ENCODE data around the gene AMDHD2. TPM values are rescaled to one million over a fixed set of nuclear protein-coding genes. Genes with fewer than 3 reads are reported as not detected.

The AMDHD2 gene
- total and polyA plus RNA-seq, 2 experiments from 2014 or later: 15.2 to 31.9 TPM

GRCh38 chr16:2511128-2511800, 8.9 kb upstream of the AMDHD2 start:
- peak; percentile 70 for DNase-seq
- no peak overlapping the region for H3K27ac ChIP-seq

GRCh38 chr16:2511996-2512734, 8.0 kb upstream of the AMDHD2 start:
- WGBS, 2 experiments (ENCODE audit: low coverage in 1 of 2, low lambda C conversion rate in 2 of 2, missing lambda C conversion rate in 2 of 2): 87 to 88% methylated on average over 17 of the region's 17 CpGs
- Histone ChIP-seq H3K9me3 (ENCODE audit: low read depth) (no peaks in the 10 kb centered on the region), H3K9ac (no peak overlapping the region), H4K20me1 (ENCODE audit: insufficient read depth) (peaks cover 6% of the 10 kb centered on the region; the same call in 1 of the 2 replicates), H3K9me2 (ENCODE audit: insufficient read depth) (no peaks in the 10 kb centered on the region), H3K4me1 (ENCODE audit: insufficient read depth) (peaks cover 17% of the 10 kb centered on the region), H3K79me2 (ENCODE audit: insufficient read depth) (peaks cover 29% of the 10 kb centered on the region), H3K4me2 (ENCODE audit: unreplicated experiment) (no peak overlapping the region), H3K27me3 (replicated peaks; ENCODE audit: insufficient read depth) (no peaks in the 10 kb centered on the region), H3F3A (ENCODE audit: insufficient read depth) (peaks cover 12% of the 10 kb centered on the region; the same call in 1 of the 2 replicates), H3K27ac (no peak overlapping the region), H2AFZ (no peak overlapping the region), H3K36me3 (ENCODE audit: low read depth) (no peaks in the 10 kb centered on the region), H3K4me3 (no peak overlapping the region)
- DNase-seq: no peak
- in situ Hi-C loops (cut with MboI): no loop called here
- TF ChIP-seq EZH2phosphoT487 (IDR thresholded peaks at IDR 0.05; ENCODE audit: insufficient read depth, low read depth) (no peak), EZH2 (IDR thresholded peaks at IDR 0.05; ENCODE audit: insufficient read depth, poor library complexity, severe bottlenecking) (no peak)

More at GRCh38 chr16:2511128-2511800, 8.9 kb upstream of the AMDHD2 start:
- Histone ChIP-seq H3K36me3 (ENCODE audit: low read depth) (no peaks in the 10 kb centered on the region), H3K9me3 (ENCODE audit: low read depth) (no peaks in the 10 kb centered on the region), H3K9me2 (ENCODE audit: insufficient read depth) (no peaks in the 10 kb centered on the region), H3F3A (ENCODE audit: insufficient read depth) (peaks cover 12% of the 10 kb centered on the region; the same call in 1 of the 2 replicates), H3K4me2 (ENCODE audit: unreplicated experiment) (peak overlapping the region; percentile 58), H3K4me1 (ENCODE audit: insufficient read depth) (peaks cover 9% of the 10 kb centered on the region), H3K27me3 (replicated peaks; ENCODE audit: insufficient read depth) (no peaks in the 10 kb centered on the region), H3K79me2 (ENCODE audit: insufficient read depth) (peaks cover 20% of the 10 kb centered on the region), H2AFZ (peak overlapping the region; percentile 73), H3K4me3 (peak overlapping the region; percentile 56), H3K9ac (peak overlapping the region; percentile 78), H4K20me1 (ENCODE audit: insufficient read depth) (peaks cover 3% of the 10 kb centered on the region; the same call in 1 of the 2 replicates)
- TF ChIP-seq EZH2phosphoT487 (IDR thresholded peaks at IDR 0.05; ENCODE audit: insufficient read depth, low read depth) (no peak), EZH2 (IDR thresholded peaks at IDR 0.05; ENCODE audit: insufficient read depth, poor library complexity, severe bottlenecking) (no peak)
- WGBS, 2 experiments (ENCODE audit: low coverage in 1 of 2, low lambda C conversion rate in 2 of 2, missing lambda C conversion rate in 2 of 2): 36 to 46% methylated on average over 19 to 24 of the region's 24 CpGs
- in situ Hi-C loops (cut with MboI): no loop called here

GRCh38 chr16:2512735-2513404, 7.3 kb upstream of the AMDHD2 start:
- in situ Hi-C loops (cut with MboI): no loop called here
- no peak overlapping the region for H3K9ac ChIP-seq
- peak overlapping the region; percentile 32 for H3K4me2 ChIP-seq (ENCODE audit: unreplicated experiment)
- peak overlapping the region; percentile 76; the same call in 1 of the 2 replicates for H3K4me3 ChIP-seq
- peaks cover 12% of the 10 kb centered on the region; the same call in 1 of the 2 replicates for H3F3A ChIP-seq (ENCODE audit: insufficient read depth)
- no peak overlapping the region for H3K27ac ChIP-seq
- peaks cover 6% of the 10 kb centered on the region; the same call in 1 of the 2 replicates for H4K20me1 ChIP-seq (ENCODE audit: insufficient read depth)
- WGBS, 2 experiments (ENCODE audit: low coverage in 1 of 2, low lambda C conversion rate in 2 of 2, missing lambda C conversion rate in 2 of 2): 45 to 52% methylated on average over 12 to 15 of the region's 15 CpGs
- DNase-seq: no peak
- no peaks in the 10 kb centered on the region for H3K27me3 ChIP-seq (replicated peaks; ENCODE audit: insufficient read depth)
- no peaks in the 10 kb centered on the region for H3K36me3 ChIP-seq (ENCODE audit: low read depth)
- H3K4me1 ChIP-seq (ENCODE audit: insufficient read depth): peaks cover 17% of the 10 kb centered on the region
- TF ChIP-seq EZH2 (IDR thresholded peaks at IDR 0.05; ENCODE audit: insufficient read depth, poor library complexity, severe bottlenecking) (no peak), EZH2phosphoT487 (IDR thresholded peaks at IDR 0.05; ENCODE audit: insufficient read depth, low read depth) (no peak)
- peaks cover 36% of the 10 kb centered on the region for H3K79me2 ChIP-seq (ENCODE audit: insufficient read depth)
- H2AFZ ChIP-seq: peak overlapping the region; percentile 47; the same call in 1 of the 2 replicates
- no peaks in the 10 kb centered on the region for H3K9me3 ChIP-seq (ENCODE audit: low read depth)
- no peaks in the 10 kb centered on the region for H3K9me2 ChIP-seq (ENCODE audit: insufficient read depth)

Measured in GM23248 (cell line).